OCI-LY7 (cell line): ENCODE data around the gene HJURP.

Source experiments
- CTCF ChIP-seq: fragments of 200-600 bp; sonication (generic); conservative IDR thresholded peaks from 2 replicates; pipeline ENCODE4 v1.5.1; 2014; ENCODE audit warnings: mild to moderate bottlenecking, antibody characterized with exemption, low read length, moderate library complexity, mixed read lengths
- EZH2phosphoT487 ChIP-seq: fragments of 200-600 bp; sonication (generic); IDR thresholded peaks from 2 replicates; pipeline ENCODE4 v1.6.1; 2018; ENCODE audit warnings: low read depth, borderline replicate concordance, mild to moderate bottlenecking, mixed run types, antibody characterized with exemption, low read length, moderate library complexity, mixed read lengths

- TF ChIP-seq CTCF (no peak), EZH2phosphoT487 (no peak)
Observed at GRCh38 chr2:233848276-233848675, 6.1 kb downstream of the HJURP start.
